ENCODE measurements around the gene IGSF22. TPM values are rescaled to one million over a fixed set of nuclear protein-coding genes. Genes with fewer than 3 reads are reported as not detected.

Gene IGSF22
- total and polyA plus RNA-seq, 2 of the 8 experiments (the other 6 are each of a cell fraction or from before 2014, with no cell fraction given), result 0.14 TPM; not detected in 1

DNA sequence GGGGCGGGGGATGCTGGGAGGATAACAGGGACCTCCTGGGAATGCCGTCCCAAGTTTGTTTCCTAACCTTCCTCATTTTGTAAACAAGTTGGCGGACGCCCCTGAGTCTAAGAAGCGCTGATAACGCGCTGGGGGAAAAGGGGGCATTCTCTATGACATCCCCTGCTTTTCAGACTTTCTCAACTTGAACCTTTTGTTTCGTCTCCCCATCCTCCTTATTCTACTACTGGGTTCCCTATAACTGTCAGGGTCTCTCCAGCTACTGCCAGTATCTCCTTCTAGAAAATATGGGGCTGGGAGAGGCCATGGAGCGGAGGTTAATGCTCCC, 26.8 kb downstream of the IGSF22 start:
- H3K18ac ChIP-seq (ENCODE audit: extremely low read depth, low read length), result no peak overlapping the region
- DNase-seq (ENCODE audit: low read depth in 1 of 2, low spot score in 2 of 2) (no peak), FAIRE-seq (no peak)
- H2BK15ac ChIP-seq (ENCODE audit: low read length), result no peak overlapping the region
- no peak overlapping the region for H2BK12ac ChIP-seq (ENCODE audit: low read depth, low read length)
- H3K56ac ChIP-seq (replicated peaks; ENCODE audit: insufficient read length, low read depth, low read length), result no peak overlapping the region
- no peak overlapping the region for H2BK20ac ChIP-seq (ENCODE audit: low read length)
- peak overlapping the region in 2 of 4 experiments; percentile 46 to 68; a peak in 3 of 7 replicates for H3K9ac ChIP-seq (replicated peaks in 1 of 4; ENCODE audit: extremely low read depth in 1 of 4, low read depth in 3 of 4, low read length in 3 of 4)
- peak overlapping the region; percentile 47 to 87 (median 57) for H3K4me3 ChIP-seq (ENCODE audit: extremely low read depth in 1 of 4, insufficient read depth in 2 of 4, low read depth in 3 of 4, low read length in 4 of 4)
- no peaks in the 10 kb centered on the region for H3K79me1 ChIP-seq (ENCODE audit: low read depth, low read length)
- peaks cover 0 to 9% (median 2%) of the 10 kb centered on the region in 4 experiments; a peak in 3 of 7 replicates for H3K4me1 ChIP-seq (replicated peaks in 1 of 4; ENCODE audit: control insufficient read depth in 3 of 4, insufficient read depth in 4 of 4, low read length in 3 of 4)
- no peak overlapping the region for H3K14ac ChIP-seq (ENCODE audit: insufficient read length)
- no peak overlapping the region for H2AK5ac ChIP-seq (ENCODE audit: low read depth, low read length)
- ChIA-PET POLR2A (ENCODE audit: partially characterized antibody) (interaction anchor here (1.3 to 1.4 kb wide), 2 partner anchors 16 to 23 kb away, joined by 3 to 6 read pairs; no protein-coding TSS in a partner anchor), CTCF (ENCODE audit: partially characterized antibody) (interaction anchor here (1.8 to 2.0 kb wide), 3 partner anchors 23 to 28 kb away, joined by 4 to 7 read pairs (median 5); no protein-coding TSS in a partner anchor)
- H3K79me2 ChIP-seq (ENCODE audit: control insufficient read depth in 1 of 2, insufficient read depth in 2 of 2, low read length in 2 of 2), result no peaks in the 10 kb centered on the region
- no peak overlapping the region for H4K91ac ChIP-seq (replicated peaks; ENCODE audit: insufficient read length, low read length)
- H2BK120ac ChIP-seq (replicated peaks; ENCODE audit: low read depth, low read length), result no peak overlapping the region
- H3K27ac ChIP-seq (ENCODE audit: low read depth, low read length), result no peak overlapping the region
- peaks cover 8% of the 10 kb centered on the region for H3K23me2 ChIP-seq (ENCODE audit: low read depth, low read length)
- H2BK5ac ChIP-seq (ENCODE audit: low read depth, low read length), result no peak overlapping the region
- no peaks in the 10 kb centered on the region for H4K20me1 ChIP-seq (replicated peaks in 1 of 2; ENCODE audit: control insufficient read depth in 1 of 2, insufficient read depth in 2 of 2, low read length in 2 of 2)
- H3K23ac ChIP-seq (ENCODE audit: insufficient read length), result no peak overlapping the region
- H3K4me2 ChIP-seq (ENCODE audit: insufficient read depth in 1 of 2, low read depth in 2 of 2, low read length in 2 of 2), result peak overlapping the region; percentile 75 to 79
- no peak overlapping the region for H4K8ac ChIP-seq (ENCODE audit: extremely low read depth, insufficient read depth, low read length)
- H3K27me3 ChIP-seq (replicated peaks in 1 of 4; ENCODE audit: control insufficient read depth in 3 of 4, extremely low read depth in 1 of 4, insufficient read depth in 3 of 4, low read length in 3 of 4), result peaks cover 0 to 7% (median 5%) of the 10 kb centered on the region in 4 experiments; a peak in 5 of 7 replicates
- peak overlapping the region; percentile 81; the same call in 1 of the 2 replicates for H2AFZ ChIP-seq (ENCODE audit: low read length)
- no peak overlapping the region for H3K4ac ChIP-seq (replicated peaks; ENCODE audit: insufficient read length, low read depth, low read length)
- H3K9me3 ChIP-seq (ENCODE audit: insufficient read depth in 2 of 2, low read depth in 1 of 2, low read length in 1 of 2), result no peaks in the 10 kb centered on the region
- WGBS, 2 experiments (ENCODE audit: extremely low coverage in 1 of 2, insufficient coverage in 1 of 2, insufficient read length in 1 of 2, insufficient replicate concordance in 2 of 2, low coverage in 1 of 2, low lambda C conversion rate in 2 of 2, missing lambda C conversion rate in 1 of 2), result 13% methylated on average over 8 of the region's 9 CpGs; no CpG with 5 or more reads in 1 of the 2 experiments
- H4K5ac ChIP-seq (ENCODE audit: insufficient read length, low read depth, low read length), result no peak overlapping the region
- H3K36me3 ChIP-seq (ENCODE audit: control insufficient read depth in 2 of 4, insufficient read depth in 4 of 4, low read length in 3 of 4), result no peaks in the 10 kb centered on the region
